OCI-LY1 (cell line): ENCODE measurements around the gene ARHGEF25.

Experiments
- CTCF ChIP-seq: fragments of 200-600 bp; sonication (generic), shearing (Covaris generic); IDR thresholded peaks from 2 replicates; pipeline ENCODE4 v1.5.1; 2017; ENCODE audit warnings: mild to moderate bottlenecking, antibody characterized with exemption, low read length, moderate library complexity, mixed read lengths
- EZH2 ChIP-seq: fragments of 200-600 bp; sonication (generic), shearing (Covaris generic); IDR thresholded peaks from 2 replicates; pipeline ENCODE4 v1.8.0; 2017; ENCODE audit warnings: borderline replicate concordance, mixed run types, mild to moderate bottlenecking, antibody characterized with exemption, low read length, moderate library complexity, mixed read lengths

- TF ChIP-seq CTCF = no peak
- no peak for TF ChIP-seq EZH2
These were observed 28.8 kb upstream of the ARHGEF25 start for GRCh38 chr12:57582440-57582839.
